Globus pallidus (tissue), 1 donor: ENCODE data around the gene TMPRSS4.
"Not testable (repeated sequence)": the region's sequence is repeated elsewhere in the genome, so short reads cannot be mapped to it uniquely, and the experiment has no call there.

Experiments used
- DNase-seq: peaks from one replicate; pipeline ENCODE4 v3.0.0-alpha.2; 2015; ENCODE audit warnings: low spot score

TMPRSS4 gene

GRCh38 chr11:118056806-118057205 lies 20.1 kb upstream of the TMPRSS4 start:
- no peak for DNase-seq

- no peak for DNase-seq
Measured at GRCh38 chr11:118057251-118058145, 19.4 kb upstream of the TMPRSS4 start.

GRCh38 chr11:118058311-118059245 lies 18.3 kb upstream of the TMPRSS4 start:
- no peak for DNase-seq

- no peak for DNase-seq
Measured at GRCh38 chr11:118059246-118059940, 17.5 kb upstream of the TMPRSS4 start.

GRCh38 chr11:118060081-118060661 lies 16.7 kb upstream of the TMPRSS4 start:
- no peak for DNase-seq

- no peak for DNase-seq
Measured at GRCh38 chr11:118060869-118061268, 16.0 kb upstream of the TMPRSS4 start.

GRCh38 chr11:118061586-118062125 lies 15.2 kb upstream of the TMPRSS4 start:
- no peak for DNase-seq

- not testable (repeated sequence) for DNase-seq
Measured at GRCh38 chr11:118062181-118062580, 14.7 kb upstream of the TMPRSS4 start.

GRCh38 chr11:118062631-118063030 lies 14.2 kb upstream of the TMPRSS4 start:
- not testable (repeated sequence) for DNase-seq

- no peak for DNase-seq
Measured at GRCh38 chr11:118064956-118065355, 11.9 kb upstream of the TMPRSS4 start.

GRCh38 chr11:118065384-118065783 lies 11.5 kb upstream of the TMPRSS4 start:
- DNase-seq: no peak

- no peak for DNase-seq
Measured at GRCh38 chr11:118067006-118067405, 9.9 kb upstream of the TMPRSS4 start.

GRCh38 chr11:118068206-118068944 lies 8.5 kb upstream of the TMPRSS4 start:
- peak; percentile 58 for DNase-seq

- no peak for DNase-seq
Measured at GRCh38 chr11:118068945-118069612, 7.8 kb upstream of the TMPRSS4 start.

- no peak for DNase-seq
Measured at GRCh38 chr11:118071416-118072030, 5.4 kb upstream of the TMPRSS4 start.

GRCh38 chr11:118073554-118073953 lies 3.3 kb upstream of the TMPRSS4 start:
- no peak for DNase-seq

GRCh38 chr11:118074091-118074685 lies 2.7 kb upstream of the TMPRSS4 start:
- DNase-seq: no peak

GRCh38 chr11:118074785-118075184 lies 2.1 kb upstream of the TMPRSS4 start:
- DNase-seq: no peak

GRCh38 chr11:118078911-118079411 lies 2.1 kb downstream of the TMPRSS4 start:
- DNase-seq: no peak
